Smooth muscle cell (in vitro differentiated cells): ENCODE data around the gene SSRP1. TPM values are rescaled to one million over a fixed set of nuclear protein-coding genes. Genes with fewer than 3 reads are reported as not detected.

Experiments
- DNase-seq: peaks from one replicate; lab custom pipeline; 2025; ENCODE audit not compliant: unreplicated experiment; lab: John Stamatoyannopoulos, UW
- H2AFZ ChIP-seq: fragments of 200-600 bp; sonication (generic); 2 replicates; pipeline ENCODE4 v1.6.0; 2016; ENCODE audit warnings: antibody characterized with exemption, low read depth, mild to moderate bottlenecking
- H3F3A ChIP-seq: fragments of 200-600 bp; sonication (generic); 2 replicates; pipeline ENCODE4 v1.6.0; 2017; ENCODE audit warnings: antibody characterized with exemption, low read depth
- H3K27ac ChIP-seq: fragments of 200-600 bp; sonication (generic); 2 replicates; pipeline ENCODE4 v1.5.1; 2016; ENCODE audit warnings: low read depth, mild to moderate bottlenecking
- H3K27me3 ChIP-seq: fragments of 200-600 bp; sonication (generic); 2 replicates; pipeline ENCODE4 v1.6.1; 2016; ENCODE audit warnings: low read depth, mild to moderate bottlenecking
- H3K36me3 ChIP-seq: fragments of 200-600 bp; sonication (generic); 2 replicates; pipeline ENCODE4 v1.5.1; 2016; ENCODE audit warnings: low read depth
- H3K4me1 ChIP-seq: fragments of 200-600 bp; sonication (generic); 2 replicates; pipeline ENCODE4 v1.5.1; 2016; ENCODE audit warnings: low read depth
- H3K4me2 ChIP-seq: fragments of 200-600 bp; sonication (generic); 2 replicates; pipeline ENCODE4 v1.6.0; 2016; ENCODE audit warnings: mild to moderate bottlenecking
- H3K4me3 ChIP-seq: fragments of 200-600 bp; sonication (generic); 2 replicates; pipeline ENCODE4 v1.5.1; 2016; ENCODE audit warnings: mild to moderate bottlenecking
- H3K79me2 ChIP-seq: fragments of 200-600 bp; sonication (generic); 2 replicates; pipeline ENCODE4 v1.6.0; 2016; ENCODE audit warnings: low read depth, mild to moderate bottlenecking
- H3K9ac ChIP-seq: fragments of 200-600 bp; sonication (generic); 2 replicates; pipeline ENCODE4 v1.6.0; 2016; ENCODE audit warnings: low read depth
- H3K9me3 ChIP-seq: fragments of 200-600 bp; sonication (generic); replicated peaks from 2 replicates; pipeline ENCODE4 v1.5.1; 2016; ENCODE audit warnings: low read depth
- H4K20me1 ChIP-seq: fragments of 200-600 bp; sonication (generic); 2 replicates; pipeline ENCODE4 v1.6.0; 2016; ENCODE audit warnings: low read depth
- WGBS: methylation state at CpG from one replicate; pipeline ENCODE4 v1.1.7; 2016; ENCODE audit warnings: low lambda C conversion rate; 5-methylcytosine and 5-hydroxymethylcytosine counted together
- polyA plus RNA-seq: library from polyadenylated mRNA; unstranded; fragments of >200 nt; fragmentation: Nextera tagmentation; extraction: Ambion mirVana; gene quantifications from 2 replicates; pipeline ENCODE4 v1.2.1, GENCODE V29; 2016
- total RNA-seq: library from RNA; depleted of rRNA; stranded (reverse); fragments of >200 nt; gene quantifications from 2 replicates; pipeline ENCODE4 v1.2.3, GENCODE V29; 2014
- TF ChIP-seq, protein P1 (sequence below): fragments of 200-600 bp; sonication (generic); IDR thresholded peaks from 2 replicates; pipeline ENCODE4 v1.5.1; 2017; ENCODE audit warnings: borderline replicate concordance, mild to moderate bottlenecking, antibody characterized with exemption; ENCODE audit not compliant: insufficient read depth, poor library complexity, severe bottlenecking

The SSRP1 gene
- total and polyA plus RNA-seq, 2 experiments from 2014 or later: 46.0 to 57.6 TPM

- no peak for DNase-seq
- no peaks in the 10 kb centered on the region for H4K20me1 ChIP-seq
- H3K9me3 ChIP-seq: no peaks in the 10 kb centered on the region
- 91% methylated on average over 3 of the region's 3 CpGs for WGBS
- peaks cover 35% of the 10 kb centered on the region for H3K4me1 ChIP-seq
- peaks cover 17% of the 10 kb centered on the region for H3F3A ChIP-seq
- H3K27me3 ChIP-seq: peaks cover under 1% of the 10 kb centered on the region
- H2AFZ ChIP-seq: no peak overlapping the region
- no peak overlapping the region for H3K4me3 ChIP-seq
- no peaks in the 10 kb centered on the region for H3K79me2 ChIP-seq
- TF ChIP-seq, protein P1, sequence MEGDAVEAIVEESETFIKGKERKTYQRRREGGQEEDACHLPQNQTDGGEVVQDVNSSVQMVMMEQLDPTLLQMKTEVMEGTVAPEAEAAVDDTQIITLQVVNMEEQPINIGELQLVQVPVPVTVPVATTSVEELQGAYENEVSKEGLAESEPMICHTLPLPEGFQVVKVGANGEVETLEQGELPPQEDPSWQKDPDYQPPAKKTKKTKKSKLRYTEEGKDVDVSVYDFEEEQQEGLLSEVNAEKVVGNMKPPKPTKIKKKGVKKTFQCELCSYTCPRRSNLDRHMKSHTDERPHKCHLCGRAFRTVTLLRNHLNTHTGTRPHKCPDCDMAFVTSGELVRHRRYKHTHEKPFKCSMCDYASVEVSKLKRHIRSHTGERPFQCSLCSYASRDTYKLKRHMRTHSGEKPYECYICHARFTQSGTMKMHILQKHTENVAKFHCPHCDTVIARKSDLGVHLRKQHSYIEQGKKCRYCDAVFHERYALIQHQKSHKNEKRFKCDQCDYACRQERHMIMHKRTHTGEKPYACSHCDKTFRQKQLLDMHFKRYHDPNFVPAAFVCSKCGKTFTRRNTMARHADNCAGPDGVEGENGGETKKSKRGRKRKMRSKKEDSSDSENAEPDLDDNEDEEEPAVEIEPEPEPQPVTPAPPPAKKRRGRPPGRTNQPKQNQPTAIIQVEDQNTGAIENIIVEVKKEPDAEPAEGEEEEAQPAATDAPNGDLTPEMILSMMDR: no peak
- peak overlapping the region; percentile 44 for H3K27ac ChIP-seq
- H3K36me3 ChIP-seq: no peaks in the 10 kb centered on the region
- H3K4me2 ChIP-seq: peak overlapping the region; percentile 56
- H3K9ac ChIP-seq: no peak overlapping the region
Observed at GRCh38 chr11:57357310-57357709, 21.6 kb upstream of the SSRP1 start.

DNA sequence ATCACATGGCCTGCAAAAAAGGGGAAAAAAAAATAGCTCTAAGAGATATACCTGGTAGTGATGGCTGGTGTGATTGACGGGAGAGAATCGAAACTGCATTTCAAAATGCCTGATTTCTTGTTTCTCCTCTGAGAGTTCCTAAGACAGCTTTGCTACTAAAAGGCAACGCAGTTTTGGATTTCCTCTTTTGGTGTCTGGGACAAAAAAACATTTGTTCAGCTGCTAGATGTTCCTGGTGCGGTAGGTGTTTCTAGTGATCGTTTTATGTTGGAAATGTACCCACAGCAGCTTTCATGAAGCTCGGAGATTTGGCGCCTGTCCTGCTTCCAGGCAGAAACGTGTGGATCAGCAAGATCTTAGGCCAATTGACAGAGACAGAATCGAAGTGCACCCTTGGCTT lies 20.6 kb upstream of the SSRP1 start:
- Histone ChIP-seq H3K79me2 (no peaks in the 10 kb centered on the region), H3K27me3 (no peaks in the 10 kb centered on the region), H4K20me1 (no peaks in the 10 kb centered on the region), H3K9ac (no peak overlapping the region), H3F3A (peaks cover 17% of the 10 kb centered on the region), H3K27ac (no peak overlapping the region), H3K36me3 (no peaks in the 10 kb centered on the region), H2AFZ (no peak overlapping the region), H3K4me3 (no peak overlapping the region), H3K9me3 (no peaks in the 10 kb centered on the region), H3K4me1 (peaks cover 35% of the 10 kb centered on the region), H3K4me2 (no peak overlapping the region)
- DNase-seq: no peak
- 87% methylated on average over 9 of the region's 9 CpGs for WGBS
- TF ChIP-seq, protein P1: no peak

- no peaks in the 10 kb centered on the region for H3K36me3 ChIP-seq
- peaks cover 35% of the 10 kb centered on the region for H3K4me1 ChIP-seq
- no peaks in the 10 kb centered on the region for H3K27me3 ChIP-seq
- no peak overlapping the region for H3K27ac ChIP-seq
- H4K20me1 ChIP-seq: no peaks in the 10 kb centered on the region
- no peak overlapping the region for H3K4me2 ChIP-seq
- H3K4me3 ChIP-seq: no peak overlapping the region
- TF ChIP-seq, protein P1: no peak
- no peak overlapping the region for H3K9ac ChIP-seq
- peaks cover 17% of the 10 kb centered on the region for H3F3A ChIP-seq
- H3K9me3 ChIP-seq: no peaks in the 10 kb centered on the region
- no peaks in the 10 kb centered on the region for H3K79me2 ChIP-seq
- WGBS: 91% methylated on average over 6 of the region's 6 CpGs
- no peak for DNase-seq
- H2AFZ ChIP-seq: no peak overlapping the region
Observed at GRCh38 chr11:57354699-57355098, 19.0 kb upstream of the SSRP1 start.

DNA sequence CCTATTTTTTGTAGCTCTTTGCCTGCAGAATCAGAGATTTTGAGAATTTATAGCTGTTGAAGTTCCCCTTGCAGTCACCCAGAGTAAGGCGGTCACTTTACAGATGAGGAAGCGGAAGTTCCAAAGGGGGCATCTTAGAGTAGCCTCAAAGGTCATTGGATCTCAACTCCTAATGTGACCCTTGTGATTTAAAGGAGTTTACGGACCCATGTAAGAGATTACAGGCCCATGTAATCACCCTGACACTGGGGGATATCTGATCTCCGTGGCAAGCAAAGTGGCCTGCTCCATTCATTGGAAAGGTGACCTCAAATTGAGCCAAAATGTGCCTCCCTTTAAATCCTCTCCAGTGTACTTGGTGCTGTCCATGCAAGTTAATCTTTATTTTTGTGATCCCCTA lies 18.2 kb upstream of the SSRP1 start:
- Histone ChIP-seq H3K4me2 (no peak overlapping the region), H2AFZ (no peak overlapping the region), H3K36me3 (no peaks in the 10 kb centered on the region), H4K20me1 (no peaks in the 10 kb centered on the region), H3K27ac (no peak overlapping the region), H3K9ac (no peak overlapping the region), H3K79me2 (no peaks in the 10 kb centered on the region), H3K4me3 (no peak overlapping the region), H3K4me1 (peaks cover 31% of the 10 kb centered on the region), H3K9me3 (no peaks in the 10 kb centered on the region), H3K27me3 (no peaks in the 10 kb centered on the region), H3F3A (peaks cover 17% of the 10 kb centered on the region)
- WGBS: 81% methylated on average over 4 of the region's 4 CpGs
- TF ChIP-seq, protein P1: no peak
- no peak for DNase-seq
